H1 (cell line): ENCODE results near the gene TTI1. TPM values are rescaled to one million over a fixed set of nuclear protein-coding genes. Genes with fewer than 3 reads are reported as not detected.

Source experiments
- CTCF ChIA-PET: fragments of 300-600 bp; sonication (Branson Sonifier 250); formaldehyde crosslinking; loops from one replicate; lab custom pipeline; 2021; ENCODE audit not compliant: partially characterized antibody; lab: Charles Lee
- POLR2A ChIA-PET: fragments of 300-600 bp; sonication (Branson Sonifier 250); formaldehyde crosslinking; loops from one replicate; lab custom pipeline; 2021; ENCODE audit warnings: inconsistent platforms; ENCODE audit not compliant: partially characterized antibody; lab: Charles Lee
- DNase-seq, 2 experiments: peaks; one replicate each; pipeline versions ENCODE4 v3.0.0 to v3.0.0-alpha.2; 2010 to 2022; ENCODE audit warnings: low spot score in 2 of 2, low read depth in 1 of 2, mixed read lengths in 1 of 2
- FAIRE-seq: peaks from 2 replicates; lab custom pipeline; 2011; peaks lifted over from hg19 to GRCh38; lab: Jason Lieb, UNC
- H2AFZ ChIP-seq: 2 replicates; pipeline ENCODE4 v1.8.1; 2012; ENCODE audit warnings: low read length, inconsistent platforms
- H2AK5ac ChIP-seq: 2 replicates; pipeline ENCODE4 v1.6.1; 2013; ENCODE audit warnings: low read depth, low read length
- H2BK120ac ChIP-seq: replicated peaks from 2 replicates; pipeline ENCODE3; 2013; ENCODE audit warnings: low read depth, low read length, inconsistent platforms
- H2BK12ac ChIP-seq: 2 replicates; pipeline ENCODE4 v1.6.1; 2013; ENCODE audit warnings: low read depth, low read length
- H2BK15ac ChIP-seq: 2 replicates; pipeline ENCODE4 v1.6.1; 2013; ENCODE audit warnings: low read length
- H2BK20ac ChIP-seq: 2 replicates; pipeline ENCODE4 v1.6.1; 2013; ENCODE audit warnings: low read length
- H2BK5ac ChIP-seq: 2 replicates; pipeline ENCODE4 v1.6.1; 2013; ENCODE audit warnings: low read depth, low read length
- H3K14ac ChIP-seq: 2 replicates; pipeline ENCODE4 v1.6.1; 2013; ENCODE audit warnings: inconsistent platforms; ENCODE audit not compliant: insufficient read length
- H3K18ac ChIP-seq: 2 replicates; pipeline ENCODE4 v1.6.1; 2013; ENCODE audit warnings: low read length; ENCODE audit errors: extremely low read depth
- H3K23ac ChIP-seq: 2 replicates; pipeline ENCODE4 v1.6.1; 2013; ENCODE audit warnings: inconsistent platforms; ENCODE audit not compliant: insufficient read length
- H3K23me2 ChIP-seq: 2 replicates; pipeline ENCODE4 v1.6.1; 2013; ENCODE audit warnings: low read depth, low read length
- H3K27ac ChIP-seq: 2 replicates; pipeline ENCODE4 v1.6.1; 2011; ENCODE audit warnings: low read depth, low read length, inconsistent platforms
- H3K27me3 ChIP-seq, 4 experiments: replicated peaks in 1 of 4; 1 replicate in 1 of 4; 2 replicates in 3 of 4; pipeline versions ENCODE4 v1.6.1 to v1.8.1; 2011 to 2013; ENCODE audit warnings: low read length in 3 of 4, mild to moderate bottlenecking in 3 of 4, inconsistent platforms in 2 of 4, mixed read lengths in 2 of 4, moderate library complexity in 1 of 4; ENCODE audit not compliant: control insufficient read depth in 3 of 4, insufficient read depth in 3 of 4; ENCODE audit errors: extremely low read depth in 1 of 4
- H3K36me3 ChIP-seq, 4 experiments: 2 replicates each; pipeline versions ENCODE4 v1.6.1 to v1.8.1; 2011 to 2013; ENCODE audit warnings: mild to moderate bottlenecking in 4 of 4, low read length in 3 of 4, moderate library complexity in 2 of 4, control low read depth in 1 of 4, inconsistent platforms in 1 of 4; ENCODE audit not compliant: insufficient read depth in 4 of 4, control insufficient read depth in 2 of 4
- H3K4ac ChIP-seq: replicated peaks from 2 replicates; pipeline ENCODE3; 2013; ENCODE audit warnings: low read length, low read depth, mixed read lengths, inconsistent platforms; ENCODE audit not compliant: insufficient read length
- H3K4me1 ChIP-seq, 4 experiments: replicated peaks in 1 of 4; 1 replicate in 1 of 4; 2 replicates in 3 of 4; pipeline versions ENCODE4 v1.6.1 to v1.8.1; 2011 to 2013; ENCODE audit warnings: low read length in 3 of 4, inconsistent platforms in 2 of 4, mixed read lengths in 1 of 4; ENCODE audit not compliant: insufficient read depth in 4 of 4, control insufficient read depth in 3 of 4
- H3K4me2 ChIP-seq, 2 experiments: 2 replicates each; pipeline versions ENCODE4 v1.6.1 to v1.8.1; 2011 to 2013; ENCODE audit warnings: low read depth in 2 of 2, low read length in 2 of 2, control low read depth in 1 of 2, inconsistent platforms in 1 of 2, mild to moderate bottlenecking in 1 of 2; ENCODE audit not compliant: insufficient read depth in 1 of 2
- H3K4me3 ChIP-seq, 4 experiments: fragments of 200-600, 300-600 bp in 1 of 4; sonication (generic), shearing (Covaris generic), sonication (Bioruptor Twin) in 1 of 4; 2 replicates each; pipeline versions ENCODE4 v1.5.1 to v1.8.1; 2011 to 2016; ENCODE audit warnings: low read length in 4 of 4, low read depth in 3 of 4, control low read depth in 2 of 4, inconsistent platforms in 2 of 4, mild to moderate bottlenecking in 2 of 4, mixed read lengths in 1 of 4, moderate library complexity in 1 of 4; ENCODE audit not compliant: insufficient read depth in 2 of 4; ENCODE audit errors: extremely low read depth in 1 of 4
- H3K56ac ChIP-seq: replicated peaks from 2 replicates; pipeline ENCODE3; 2013; ENCODE audit warnings: low read depth, mild to moderate bottlenecking, mixed read lengths, low read length, inconsistent platforms; ENCODE audit not compliant: insufficient read length
- H3K79me1 ChIP-seq: 2 replicates; pipeline ENCODE4 v1.6.1; 2013; ENCODE audit warnings: low read depth, low read length, control low read depth
- H3K79me2 ChIP-seq, 2 experiments: 2 replicates each; pipeline versions ENCODE4 v1.6.1 to v1.8.1; 2012 to 2013; ENCODE audit warnings: low read length in 2 of 2, mild to moderate bottlenecking in 2 of 2, inconsistent platforms in 1 of 2; ENCODE audit not compliant: insufficient read depth in 2 of 2, control insufficient read depth in 1 of 2
- H3K9ac ChIP-seq, 4 experiments: replicated peaks in 1 of 4; 1 replicate in 1 of 4; 2 replicates in 3 of 4; pipeline versions ENCODE4 v1.6.1 to v1.8.1; 2011 to 2013; ENCODE audit warnings: low read depth in 3 of 4, low read length in 3 of 4, control low read depth in 2 of 4, mild to moderate bottlenecking in 2 of 4, moderate library complexity in 2 of 4, inconsistent platforms in 1 of 4; ENCODE audit errors: extremely low read depth in 1 of 4
- H3K9me3 ChIP-seq, 2 experiments: 2 replicates each; pipeline versions ENCODE4 v1.6.1 to v1.8.1; 2012 to 2013; ENCODE audit warnings: mild to moderate bottlenecking in 2 of 2, moderate library complexity in 2 of 2, control low read depth in 1 of 2, inconsistent platforms in 1 of 2, low read depth in 1 of 2, low read length in 1 of 2, mixed read lengths in 1 of 2; ENCODE audit not compliant: insufficient read depth in 2 of 2
- H4K20me1 ChIP-seq, 2 experiments: replicated peaks in 1 of 2; 2 replicates each; pipeline versions ENCODE3 to v1.8.1; 2011 to 2013; ENCODE audit warnings: inconsistent platforms in 2 of 2, low read length in 2 of 2, mild to moderate bottlenecking in 1 of 2; ENCODE audit not compliant: insufficient read depth in 2 of 2, control insufficient read depth in 1 of 2
- H4K5ac ChIP-seq: 2 replicates; pipeline ENCODE4 v1.6.1; 2013; ENCODE audit warnings: low read length, low read depth, mixed read lengths, inconsistent platforms; ENCODE audit not compliant: insufficient read length
- H4K8ac ChIP-seq: 2 replicates; pipeline ENCODE4 v1.8.0; 2013; ENCODE audit warnings: mild to moderate bottlenecking, moderate library complexity, low read length, inconsistent platforms; ENCODE audit not compliant: insufficient read depth; ENCODE audit errors: extremely low read depth
- H4K91ac ChIP-seq: replicated peaks from 2 replicates; pipeline ENCODE3; 2013; ENCODE audit warnings: low read length, mixed read lengths, inconsistent platforms; ENCODE audit not compliant: insufficient read length
- BACH1 ChIP-seq: IDR thresholded peaks from 2 replicates; pipeline ENCODE4 v1.6.1; 2012; ENCODE audit warnings: low read length, improper control_type of control experiment
- BCL11A ChIP-seq, 2 experiments: IDR thresholded peaks; one replicate each; pipeline ENCODE4 v1.6.1; 2011; ENCODE audit warnings: low read depth in 2 of 2, low read length in 2 of 2, mild to moderate bottlenecking in 2 of 2
- CHD2 ChIP-seq: IDR thresholded peaks from 2 replicates; pipeline ENCODE4 v1.6.1; 2012; ENCODE audit warnings: low read length, improper control_type of control experiment
- E2F6 ChIP-seq: IDR thresholded peaks from 2 replicates; pipeline ENCODE4 v1.6.1; 2012; ENCODE audit warnings: inconsistent platforms
- EGR1 ChIP-seq: IDR thresholded peaks from 2 replicates; pipeline ENCODE4 v1.6.1; 2011; ENCODE audit warnings: low read depth, low read length, borderline replicate concordance
- KDM1A ChIP-seq: fragments of 200-600, 300-600 bp; sonication (generic); IDR thresholded peaks from 2 replicates; pipeline ENCODE4 v1.7.1; 2016; ENCODE audit warnings: mild to moderate bottlenecking, low read length, borderline replicate concordance
- POLR2A ChIP-seq, 2 experiments: IDR thresholded peaks; 1 replicate in 1 of 2; 2 replicates in 1 of 2; pipeline ENCODE4 v1.6.1; 2011; ENCODE audit warnings: low read depth in 2 of 2, low read length in 2 of 2, mild to moderate bottlenecking in 2 of 2; ENCODE audit errors: control extremely low read depth in 1 of 2
- SAP30 ChIP-seq: fragments of 300-600 bp; sonication (generic); IDR thresholded peaks from 2 replicates; pipeline ENCODE4 v1.7.1; 2012; ENCODE audit warnings: low read length, moderate library complexity, mild to moderate bottlenecking, inconsistent platforms; ENCODE audit not compliant: insufficient read depth, insufficient replicate concordance
- SIX5 ChIP-seq: IDR thresholded peaks from 2 replicates; pipeline ENCODE4 v1.6.1; 2011; ENCODE audit warnings: mild to moderate bottlenecking, low read depth, low read length
- SP4 ChIP-seq: IDR thresholded peaks from 2 replicates; pipeline ENCODE4 v1.6.1; 2012; ENCODE audit warnings: low read length, inconsistent platforms
- TAF7 ChIP-seq: optimal IDR thresholded peaks from 2 replicates; pipeline ENCODE3; 2011; ENCODE audit warnings: low read depth, mild to moderate bottlenecking, inconsistent platforms, low read length, moderate library complexity, borderline replicate concordance
- TBP ChIP-seq: IDR thresholded peaks from 2 replicates; pipeline ENCODE4 v1.6.1; 2011; ENCODE audit warnings: low read depth, low read length, improper control_type of control experiment
- TCF12 ChIP-seq: IDR thresholded peaks from 2 replicates; pipeline ENCODE4 v1.6.1; 2011; ENCODE audit warnings: low read depth, mild to moderate bottlenecking, low read length
- TEAD4 ChIP-seq: IDR thresholded peaks from 2 replicates; pipeline ENCODE4 v1.6.1; 2012; ENCODE audit warnings: low read depth, low read length, inconsistent platforms, mixed read lengths
- WGBS, 2 experiments: shearing (Covaris generic) in 1 of 2; methylation state at CpG; one replicate each; pipeline versions ENCODE4 v1.1.6 to v1.1.7; 2013 to 2015; ENCODE audit warnings: low lambda C conversion rate in 2 of 2, mixed read lengths in 2 of 2, inconsistent platforms in 1 of 2, low coverage in 1 of 2, missing lambda C conversion rate in 1 of 2; ENCODE audit not compliant: insufficient replicate concordance in 2 of 2, insufficient coverage in 1 of 2, insufficient read length in 1 of 2; ENCODE audit errors: extremely low coverage in 1 of 2, missing lambda C conversion rate in 1 of 2; 5-methylcytosine and 5-hydroxymethylcytosine counted together
- polyA plus RNA-seq, 7 experiments: library from polyadenylated mRNA; depleted of rRNA in 3 of 7; stranded (reverse) in 5 of 7; unstranded in 2 of 7; fragments of >200 nt in 5 of 7; fragments of 200-250 nt in 2 of 7; gene quantifications; 1 replicate in 5 of 7; 2 replicates in 1 of 7; 4 replicates in 1 of 7; pipeline versions ENCODE4 v1.2.1 to v1.2.3, GENCODE V29; 2011 to 2013; ENCODE audit warnings: missing spikeins in 2 of 7, mixed read lengths in 2 of 7
- total RNA-seq: library from RNA; stranded (reverse); fragmentation: NEBNext Ultra II Directional; extraction: Animal tissue kit (Norgen Biotek cat#: 25700); gene quantifications from 2 replicates; pipeline ENCODE4 v1.2.1, GENCODE V29; 2021

The TTI1 gene
- total and polyA plus RNA-seq, 2 of the 8 experiments (the other 6 are each of a cell fraction or from before 2014, with no cell fraction given) = 34.1 to 47.0 TPM

DNA sequence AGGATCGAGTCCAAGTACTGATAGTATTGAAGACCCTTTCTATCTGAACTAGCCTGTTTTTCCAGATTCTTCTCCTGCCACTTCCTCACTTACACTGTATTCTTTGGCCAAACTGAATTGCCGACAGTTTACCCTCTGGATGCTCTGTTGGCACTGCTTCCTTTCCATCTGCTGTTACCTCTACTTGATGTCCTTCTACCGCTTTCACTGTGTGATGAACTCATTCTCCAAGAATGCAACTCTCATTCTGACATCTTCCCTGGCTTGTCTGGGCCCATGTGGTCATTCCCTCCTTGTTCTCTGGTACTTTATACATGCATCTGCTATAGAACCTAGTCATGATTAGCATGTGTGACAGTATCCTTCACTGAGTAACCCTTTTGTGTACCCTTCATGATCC is 16.5 kb upstream of the TTI1 start:
- Histone ChIP-seq H4K91ac (no peak overlapping the region), H2AK5ac (no peak overlapping the region), H3K4me1 (peaks cover 0 to 11% (median 1%) of the 10 kb centered on the region in 4 experiments; a peak in 3 of 7 replicates), H3K27ac (no peak overlapping the region), H3K14ac (no peak overlapping the region), H3K56ac (no peak overlapping the region), H3K23ac (no peak overlapping the region), H3K4ac (no peak overlapping the region), H2BK20ac (no peak overlapping the region), H2AFZ (no peak overlapping the region), H3K9me3 (no peaks in the 10 kb centered on the region), H2BK12ac (no peak overlapping the region), H3K36me3 (peaks cover 5 to 24% (median 13%) of the 10 kb centered on the region in 4 experiments; a peak in 7 of 8 replicates), H3K4me3 (no peak overlapping the region), H3K9ac (no peak overlapping the region), H3K18ac (no peak overlapping the region), H2BK5ac (no peak overlapping the region), H3K23me2 (0 out of 2 replicates have a peak, but pooled peaks cover 2% of the 10 kb centered on the region), H3K27me3 (no peaks in the 10 kb centered on the region), H3K79me2 (peaks cover 0 to 84% of the 10 kb centered on the region in 2 experiments; a peak in 2 of 4 replicates), H3K79me1 (peaks cover 2% of the 10 kb centered on the region; the same call in 1 of the 2 replicates), H3K4me2 (no peak overlapping the region), H4K5ac (no peak overlapping the region), H2BK15ac (no peak overlapping the region), H4K20me1 (peaks cover 4 to 12% of the 10 kb centered on the region in 2 experiments), H4K8ac (no peak overlapping the region), H2BK120ac (no peak overlapping the region)
- TF ChIP-seq TAF7 (no peak), E2F6 (no peak), BACH1 (no peak), TCF12 (no peak), SIX5 (no peak), EGR1 (no peak), TBP (no peak), SAP30 (no peak), CHD2 (no peak), POLR2A (IDR thresholded peaks at IDR 0.05; ENCODE audit: control extremely low read depth in 1 of 2, low read depth in 2 of 2, low read length in 2 of 2) (no peak), TEAD4 (no peak), BCL11A (IDR thresholded peaks at IDR 0.05; ENCODE audit: low read depth in 2 of 2, low read length in 2 of 2) (no peak), SP4 (no peak), KDM1A (no peak)
- DNase-seq (no peak), FAIRE-seq (no peak)
- WGBS, 2 experiments = 93% methylated on average over 3 of the region's 3 CpGs; no CpG with 5 or more reads in 1 of the 2 experiments
- ChIA-PET POLR2A (no interaction called here), CTCF (interaction anchor here (1.2 to 9.9 kb wide), 3 partner anchors 24 to 486 kb away, joined by 3 to 134 read pairs (median 4); no protein-coding TSS in a partner anchor)
